Stimulated activated CD8-positive, alpha-beta memory T cell treated with anti-CD3 and anti-CD28 coated beads, Interleukin-15, amount 100 ng/mL, for 48 hours (primary cell): ENCODE data around the gene IFNGR1.
"Not testable (repeated sequence)": the region's sequence is repeated elsewhere in the genome, so short reads cannot be mapped to it uniquely, and the experiment has no call there.

ENCODE experiments used
- DNase-seq, 2 donors: peaks; one replicate each; pipeline ENCODE4 v3.0.0-alpha.2; 2020; ENCODE audit warnings: low read depth in 2 of 2

IFNGR1 gene

DNA sequence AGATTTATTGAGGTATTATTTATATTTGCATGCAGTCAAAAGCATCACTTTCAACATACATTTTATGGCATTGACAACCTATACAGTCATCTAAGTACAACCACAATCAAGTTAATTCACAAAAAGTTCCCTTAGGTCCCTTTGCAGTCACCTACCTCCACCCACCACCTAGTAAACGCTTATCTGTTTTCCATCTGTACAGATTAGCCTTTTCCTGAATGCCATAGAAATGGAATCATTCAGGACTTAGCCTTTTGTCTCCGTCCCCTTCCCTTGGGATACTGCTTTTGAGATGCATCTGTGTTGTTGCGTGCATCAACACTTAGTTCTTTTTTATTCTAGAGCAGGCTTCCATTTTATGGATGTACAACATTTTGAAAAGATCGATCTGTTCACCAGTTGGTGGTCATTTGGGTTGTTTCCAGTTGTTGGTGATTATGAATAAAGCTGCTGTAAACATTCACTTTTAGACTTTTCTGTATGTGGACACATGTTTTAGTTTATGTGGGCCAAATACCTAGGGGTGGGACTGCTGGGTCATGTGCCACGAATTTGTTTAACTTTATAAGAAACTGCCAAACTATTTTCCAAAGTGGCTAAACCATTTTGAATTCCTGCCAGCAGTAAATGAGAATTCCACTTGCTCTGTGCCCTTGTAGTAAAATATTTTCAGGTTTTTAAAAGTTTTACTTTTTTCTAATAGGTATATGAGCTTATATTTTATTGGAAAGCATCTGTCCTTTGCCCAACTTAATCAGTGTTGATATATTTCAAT, 17.6 kb upstream of the IFNGR1 start:
- no peak for DNase-seq

DNA sequence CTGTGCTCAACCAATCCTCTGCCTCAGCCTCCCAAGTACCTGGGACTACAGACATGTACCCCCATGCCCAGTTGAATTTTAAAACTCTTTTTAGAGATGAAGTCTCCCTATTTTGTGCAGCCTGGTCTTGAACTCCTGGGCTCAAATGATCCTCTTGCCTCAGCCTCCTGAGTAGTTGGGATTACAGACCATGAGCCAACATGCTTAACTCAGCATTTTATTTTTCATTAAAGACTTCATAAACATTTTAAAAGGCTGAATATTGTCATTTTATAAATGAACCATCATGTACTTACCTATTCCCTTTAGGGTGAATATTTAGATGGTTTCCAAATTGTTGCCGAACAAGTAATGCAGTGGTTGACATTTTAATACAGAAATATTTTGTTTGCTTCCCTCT, 16.5 kb upstream of the IFNGR1 start:
- no peak for DNase-seq

DNA sequence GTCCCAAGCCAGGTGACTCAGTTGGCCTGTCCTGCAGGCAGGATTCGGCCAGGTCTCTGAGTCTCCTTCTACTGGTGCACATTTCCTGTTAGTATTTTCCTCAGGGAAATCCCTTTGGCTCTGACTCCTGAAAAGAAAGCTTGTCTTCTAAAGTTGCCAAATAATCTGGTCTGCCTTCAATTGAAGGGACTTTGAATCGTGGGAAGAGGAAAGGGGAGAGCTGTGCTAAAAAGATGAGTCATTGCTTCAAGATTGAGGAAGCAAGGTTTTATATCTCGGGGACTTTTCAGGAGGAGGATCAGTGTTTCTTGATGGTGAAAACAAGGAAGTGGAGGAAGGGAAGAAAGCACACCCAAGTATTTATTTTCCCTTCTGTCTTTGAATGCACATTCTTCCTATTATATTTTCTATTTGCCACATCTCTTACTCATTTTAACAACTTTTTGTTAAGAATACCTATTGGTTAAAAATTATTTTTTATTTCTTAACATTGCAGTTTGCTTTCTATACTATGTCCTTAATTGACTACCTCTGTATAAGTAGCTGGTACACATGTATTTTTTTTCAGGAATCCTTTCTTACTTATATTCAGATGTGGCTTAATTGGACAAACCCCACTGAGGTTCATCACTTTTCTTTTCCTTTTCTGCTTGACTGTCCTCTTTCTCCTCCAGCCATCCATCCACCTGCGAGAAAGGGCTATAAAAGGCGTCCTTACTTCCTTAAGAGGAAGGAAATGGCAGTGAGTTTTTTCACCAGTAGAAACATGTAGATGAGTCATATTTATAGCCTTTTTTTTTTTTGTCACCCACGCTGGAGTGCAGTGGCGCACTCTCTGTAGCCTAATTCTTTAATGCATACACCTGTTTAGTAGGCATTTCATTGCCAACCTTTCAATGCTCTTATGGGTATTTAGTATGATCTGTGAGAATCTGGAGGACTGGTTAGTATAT, 15.0 kb upstream of the IFNGR1 start:
- no peak for DNase-seq

DNA sequence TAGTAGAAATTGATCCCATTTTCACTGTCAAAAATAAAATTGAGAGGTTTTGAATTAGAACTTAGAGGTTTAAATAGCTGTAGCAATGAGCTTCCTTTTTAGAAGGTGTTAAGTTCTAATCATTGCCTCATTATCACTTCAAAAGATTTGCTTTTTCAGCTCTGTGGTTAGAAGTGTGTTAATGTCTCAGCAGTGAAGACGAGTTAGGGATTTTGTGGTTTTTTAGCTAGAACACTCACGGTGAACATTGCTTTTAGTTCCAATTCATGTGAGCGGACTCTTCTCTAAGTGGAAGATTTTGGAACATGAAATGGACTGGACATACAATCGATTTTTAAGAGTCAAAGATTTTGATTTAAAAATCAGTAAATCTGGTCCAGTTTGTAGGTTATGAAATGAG, 12.7 kb upstream of the IFNGR1 start:
- DNase-seq = no peak

DNA sequence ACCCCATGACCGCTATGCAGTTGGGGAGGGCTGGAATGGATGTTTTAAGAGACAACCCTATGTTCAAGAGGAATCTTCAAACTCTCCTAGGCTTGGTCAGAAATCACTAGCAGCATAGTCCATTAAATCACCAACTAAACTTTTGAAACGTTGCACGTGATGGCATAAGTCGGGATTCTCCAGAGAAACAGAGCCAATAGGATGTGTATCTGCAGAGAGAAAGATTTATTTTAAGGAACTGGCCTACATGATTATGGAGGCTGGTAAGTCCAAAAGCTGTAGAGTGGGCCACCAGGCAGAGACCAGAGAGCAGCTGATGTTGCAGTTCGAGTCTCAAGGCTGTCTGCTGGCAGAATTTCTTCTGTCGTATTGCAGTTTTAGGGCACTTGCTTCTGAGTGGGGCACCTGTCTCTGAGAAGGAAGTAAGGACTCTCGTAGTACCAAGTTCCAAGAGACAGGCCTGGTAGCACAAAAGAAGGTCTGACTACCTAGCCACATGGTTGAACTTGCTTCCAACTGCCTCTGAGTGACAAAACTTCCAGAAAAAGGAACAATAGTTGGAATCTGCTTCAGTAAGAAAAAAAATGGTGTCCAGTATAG, 11.9 kb upstream of the IFNGR1 start:
- DNase-seq = no peak

DNA sequence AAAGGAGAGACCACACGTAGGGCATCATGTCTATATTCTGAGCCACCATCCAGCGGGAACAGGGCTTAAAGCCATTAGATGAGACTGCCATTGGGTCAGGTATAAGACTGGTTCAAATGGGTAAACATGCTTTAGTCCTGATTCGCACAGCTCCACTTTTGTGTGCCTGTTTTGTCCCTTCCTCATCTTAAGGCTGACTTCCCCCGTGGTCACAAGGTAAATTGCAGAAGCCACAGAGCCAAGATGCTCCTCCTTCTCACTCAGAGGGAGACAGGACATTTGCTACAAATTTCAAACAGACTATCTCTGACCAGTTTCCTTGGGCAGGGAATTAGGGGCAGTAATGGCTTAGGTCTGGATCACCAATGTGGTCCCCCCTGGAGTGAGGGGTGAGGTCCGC, 11.4 kb upstream of the IFNGR1 start:
- DNase-seq = no peak

DNA sequence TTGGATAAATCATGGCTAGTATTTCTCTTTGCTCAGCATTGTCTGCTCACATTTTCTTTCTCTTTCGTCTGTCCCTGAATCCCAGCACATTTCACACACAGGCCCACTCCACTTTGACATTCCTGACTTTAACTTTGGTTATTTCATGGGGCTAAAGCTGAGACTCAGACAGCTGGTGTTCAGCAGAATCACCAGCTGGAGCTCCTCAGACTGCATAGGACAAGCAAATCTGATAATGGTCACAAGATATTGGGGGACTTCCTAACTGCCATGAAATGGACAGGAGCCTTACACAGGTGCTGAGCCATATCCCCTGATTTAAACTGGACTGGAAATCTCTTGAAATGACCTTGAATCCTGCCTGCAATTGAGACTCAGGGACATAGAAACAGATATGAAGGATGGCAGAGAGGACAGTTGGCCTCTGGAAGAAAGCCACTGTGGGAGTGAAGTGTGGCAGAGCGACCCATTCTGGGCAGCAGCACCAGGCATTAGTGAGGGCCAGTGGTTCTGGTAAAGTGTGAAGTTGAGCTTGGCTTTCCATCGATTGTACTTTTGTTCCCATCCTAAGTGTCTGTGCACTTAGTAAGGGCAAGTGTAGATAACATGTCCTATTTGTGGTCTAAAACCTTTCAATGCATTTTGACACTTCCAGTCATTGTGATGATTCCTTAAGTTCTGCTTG, 10.0 kb upstream of the IFNGR1 start:
- DNase-seq = no peak

DNA sequence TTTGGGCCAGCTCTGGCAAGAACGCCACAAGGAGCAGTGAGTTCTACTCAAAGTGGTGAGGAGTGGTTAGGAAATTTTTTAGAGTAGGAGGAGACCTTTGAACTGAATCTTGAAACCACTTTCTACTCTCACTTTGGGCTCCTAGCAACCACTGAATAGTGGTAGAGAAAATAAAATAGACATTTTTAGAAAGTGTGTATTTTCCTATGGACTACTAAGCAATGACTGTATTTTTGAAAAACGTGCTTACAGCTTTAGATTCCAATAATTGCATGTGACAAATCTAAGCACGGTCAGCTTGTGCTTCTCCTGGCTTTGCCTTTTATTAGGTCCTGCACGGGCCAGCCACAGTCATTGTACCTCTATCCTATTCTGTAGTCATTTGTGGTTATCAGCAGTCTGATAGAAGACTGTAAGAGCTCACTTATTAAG, 8.7 kb upstream of the IFNGR1 start:
- no peak for DNase-seq

DNA sequence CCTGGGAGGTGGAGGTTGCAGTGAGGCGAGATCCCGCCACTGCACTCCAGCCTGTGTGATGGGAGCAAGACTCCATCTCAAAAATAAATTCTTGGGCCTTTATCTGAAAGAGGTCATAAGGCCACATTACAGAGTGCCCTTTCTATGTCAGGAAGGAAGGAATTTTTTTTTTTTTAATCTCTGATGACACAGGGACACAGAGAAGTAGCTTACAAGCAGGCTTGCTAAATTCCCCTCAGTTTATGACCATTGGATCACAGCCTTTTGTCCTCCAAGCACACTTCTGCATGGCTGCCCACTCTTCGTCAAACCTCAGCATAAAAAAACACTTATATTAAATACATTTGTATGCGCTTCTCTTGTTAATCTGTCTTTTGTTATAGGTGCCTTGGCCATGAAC, 7.5 kb upstream of the IFNGR1 start:
- no peak for DNase-seq

DNA sequence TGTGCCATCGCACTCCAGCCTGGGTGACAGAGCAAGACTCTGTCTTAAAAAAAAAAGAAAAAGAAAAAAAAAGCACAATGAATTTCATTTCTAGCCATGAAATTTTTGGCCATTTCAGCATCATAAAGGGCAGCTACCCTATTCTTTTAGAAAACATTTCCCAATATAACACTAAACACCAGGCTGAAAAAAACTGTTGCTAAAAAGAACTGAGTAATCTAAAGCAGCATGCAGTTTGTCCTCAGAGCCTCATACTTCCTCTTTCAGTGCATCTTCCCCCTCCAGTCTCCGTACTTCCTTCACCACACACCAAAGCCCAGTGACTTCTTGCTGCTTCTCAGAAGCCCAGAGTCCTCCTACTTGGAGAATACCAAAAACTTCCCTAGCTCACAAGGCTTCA, 5.6 kb upstream of the IFNGR1 start:
- no peak for DNase-seq

DNA sequence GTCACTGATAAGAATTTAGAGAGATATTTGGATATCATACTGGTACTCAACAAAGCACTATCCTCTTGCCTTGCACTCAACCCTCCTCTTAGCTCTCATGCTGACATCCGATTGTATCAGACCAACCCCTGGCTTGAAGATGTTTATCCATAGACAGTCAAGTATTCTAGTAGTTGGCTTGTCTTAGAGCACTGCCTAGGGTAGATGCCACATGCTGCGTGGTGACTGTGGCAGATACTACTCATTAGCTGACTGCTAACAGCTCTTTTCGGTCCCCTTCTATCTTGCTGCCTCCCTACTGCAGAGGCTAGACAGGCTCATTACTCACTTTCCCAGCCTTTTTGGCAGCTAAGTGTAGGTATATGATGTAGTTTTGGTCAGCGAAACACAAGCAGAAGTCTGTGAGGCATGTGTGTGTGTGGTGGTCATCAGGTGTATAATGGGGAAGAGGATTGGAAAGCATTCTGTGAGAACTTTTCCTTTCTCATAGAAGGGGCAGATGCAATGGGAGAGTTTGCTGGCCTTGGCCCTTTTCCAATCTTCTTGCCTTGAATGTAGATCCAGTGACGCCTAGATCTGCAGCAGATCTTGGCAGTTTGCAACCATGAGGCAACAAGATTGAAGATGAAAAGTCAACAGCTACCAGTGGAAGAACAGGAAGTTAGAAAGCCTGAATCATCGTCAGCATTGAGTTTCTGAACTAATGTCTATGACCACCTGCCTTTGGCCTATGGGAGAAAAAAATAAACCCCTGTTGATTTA, 4.4 kb upstream of the IFNGR1 start:
- DNase-seq = no peak

DNA sequence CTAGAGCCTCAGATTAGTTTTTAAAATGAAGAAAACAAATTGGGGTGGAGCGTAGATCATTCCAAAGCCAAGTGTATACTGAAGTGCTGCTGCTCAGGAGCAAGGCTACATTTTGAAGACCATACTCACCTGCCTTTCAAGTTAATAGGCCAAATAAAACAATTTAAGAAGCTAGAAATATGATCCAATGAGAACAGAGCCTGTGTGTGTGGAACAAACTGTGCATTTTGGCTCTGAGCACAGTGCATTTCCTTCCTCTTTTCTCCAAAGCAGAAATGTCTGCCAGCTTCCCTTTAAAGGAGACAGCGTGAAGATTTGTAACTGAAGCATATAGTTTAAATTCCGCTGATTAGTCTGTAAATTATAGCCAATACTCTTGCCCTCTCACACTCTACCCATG, 3.2 kb upstream of the IFNGR1 start:
- no peak for DNase-seq

DNA sequence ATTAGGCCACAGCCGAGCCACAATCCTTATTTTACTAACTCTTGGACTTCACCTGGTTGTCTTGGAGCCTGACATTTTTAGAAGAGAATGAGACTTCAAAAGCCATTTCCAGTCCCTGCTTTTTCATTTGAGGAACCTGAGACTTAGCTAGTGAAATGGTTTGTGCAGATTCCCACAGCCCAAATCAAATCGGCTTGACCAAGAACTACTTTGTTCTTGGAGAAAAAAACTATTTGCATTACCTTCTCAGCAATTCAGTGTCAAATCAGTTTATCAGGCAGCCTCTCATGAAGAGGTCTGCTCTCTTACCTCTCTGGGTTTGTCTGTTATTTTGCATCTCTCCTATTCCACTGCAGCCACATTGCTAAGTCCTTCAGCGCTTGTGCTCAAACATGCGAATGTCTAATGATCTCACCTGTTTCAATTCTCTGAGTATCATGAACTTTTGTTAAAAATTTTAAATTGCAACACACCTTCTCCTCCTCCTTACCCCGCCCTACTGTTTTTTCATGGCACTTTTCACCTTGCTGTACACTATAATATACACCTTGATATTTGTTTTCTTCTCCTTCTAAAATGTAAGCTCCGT, 573 bp upstream of the IFNGR1 start:
- DNase-seq = no peak

DNA sequence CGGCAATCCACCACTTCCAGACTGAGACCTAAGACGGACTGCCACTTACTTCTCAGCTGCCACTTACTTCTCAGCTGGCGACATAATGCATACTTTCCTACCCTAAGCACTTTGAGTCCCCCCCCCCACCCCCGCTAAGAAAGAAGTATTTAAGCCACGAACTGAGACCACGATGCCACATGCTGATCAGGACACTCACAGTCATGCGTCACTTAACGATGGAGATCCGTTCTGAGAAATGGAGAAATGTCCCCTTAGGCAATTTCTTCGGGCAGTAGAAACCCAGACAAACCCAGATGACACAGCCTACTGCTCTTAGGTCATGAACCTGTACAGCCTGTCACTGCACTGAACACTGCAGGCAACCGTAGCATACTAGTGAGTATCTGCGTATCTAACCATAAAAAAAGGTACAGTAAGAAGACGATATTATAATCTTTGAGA, 690 bp downstream of the IFNGR1 start:
- DNase-seq = peak in 1 of 2 donors; percentile 25

DNA sequence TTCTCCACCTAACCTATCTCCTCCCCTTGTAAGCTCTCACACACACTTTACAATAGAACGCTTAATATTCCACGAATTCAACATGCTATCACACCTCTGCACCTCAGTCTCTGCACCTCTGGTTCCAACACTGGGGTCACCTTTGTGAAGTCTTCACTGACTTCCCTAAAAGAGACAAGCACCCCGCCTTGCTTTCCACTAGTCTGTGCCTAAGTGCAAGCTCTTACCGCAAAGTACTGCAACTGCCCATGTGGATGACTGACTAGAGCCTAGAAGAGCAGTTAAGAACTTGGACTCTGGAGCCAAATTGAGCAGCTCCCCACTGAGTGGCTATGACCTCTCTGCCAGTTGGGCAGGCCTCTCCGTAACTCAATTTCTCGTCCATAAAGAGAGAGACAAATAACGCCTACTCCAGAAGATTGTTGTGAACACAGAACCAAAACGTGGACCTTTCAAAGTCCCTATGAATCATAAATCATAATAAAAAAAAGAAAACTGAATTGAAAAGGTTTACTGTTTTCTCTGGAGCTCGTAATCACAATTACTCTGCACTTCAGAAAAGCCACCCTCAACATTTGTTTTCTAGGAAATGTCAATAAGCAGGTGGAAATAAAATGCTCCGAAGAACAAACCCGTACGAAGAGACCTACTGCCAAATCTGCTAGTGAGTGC, 1.2 kb downstream of the IFNGR1 start:
- DNase-seq = no peak

DNA sequence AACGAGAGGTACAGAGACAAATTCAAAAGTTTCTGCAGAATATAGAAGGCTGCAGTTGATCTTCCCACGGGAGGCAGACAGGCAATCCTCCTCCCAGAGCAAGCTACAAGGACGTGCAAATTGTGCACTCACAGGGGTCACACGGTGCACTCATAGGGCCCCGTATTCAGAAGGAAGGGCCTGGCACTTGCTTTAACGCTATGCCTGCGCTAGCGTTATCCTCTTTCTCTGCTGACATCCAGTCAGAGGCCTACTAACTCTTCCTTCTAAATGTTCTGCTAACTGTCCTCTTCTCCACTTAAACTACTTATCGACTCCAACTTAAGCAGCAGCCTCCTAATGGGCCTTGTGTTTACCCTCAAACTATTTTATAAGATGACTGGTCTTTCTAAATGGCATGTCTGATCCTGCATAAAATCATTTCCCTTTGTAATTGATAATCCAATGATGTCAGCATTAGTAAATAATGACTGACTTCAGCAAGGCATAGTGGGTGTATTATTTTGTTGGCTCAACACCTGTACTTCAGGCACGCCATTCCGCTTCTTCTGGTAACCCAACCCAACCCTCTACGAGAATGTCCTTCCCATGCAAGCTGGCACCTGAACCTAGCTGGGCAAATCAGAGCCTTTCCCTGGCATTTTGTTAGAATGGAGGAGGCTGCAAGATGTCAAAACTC, 2.2 kb downstream of the IFNGR1 start:
- DNase-seq = no peak

DNA sequence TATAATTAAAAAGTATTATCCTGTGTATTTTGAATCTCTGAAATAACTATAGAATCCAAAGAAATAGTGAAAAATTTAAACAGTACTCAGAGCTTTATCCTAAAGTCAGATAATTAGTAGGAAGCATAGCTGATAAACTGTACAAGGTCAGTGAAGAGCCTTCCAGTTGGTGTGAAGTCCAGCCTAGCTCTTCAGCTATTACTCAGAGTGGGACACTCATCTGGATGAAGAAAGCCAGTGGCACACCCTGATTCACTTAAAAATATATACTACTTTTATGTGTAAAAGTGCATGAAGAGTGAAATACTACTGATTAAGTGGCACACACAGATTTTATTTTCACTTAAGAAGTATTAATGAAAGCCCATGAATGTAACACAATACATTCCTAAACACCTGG, 3.1 kb downstream of the IFNGR1 start:
- DNase-seq = no peak

DNA sequence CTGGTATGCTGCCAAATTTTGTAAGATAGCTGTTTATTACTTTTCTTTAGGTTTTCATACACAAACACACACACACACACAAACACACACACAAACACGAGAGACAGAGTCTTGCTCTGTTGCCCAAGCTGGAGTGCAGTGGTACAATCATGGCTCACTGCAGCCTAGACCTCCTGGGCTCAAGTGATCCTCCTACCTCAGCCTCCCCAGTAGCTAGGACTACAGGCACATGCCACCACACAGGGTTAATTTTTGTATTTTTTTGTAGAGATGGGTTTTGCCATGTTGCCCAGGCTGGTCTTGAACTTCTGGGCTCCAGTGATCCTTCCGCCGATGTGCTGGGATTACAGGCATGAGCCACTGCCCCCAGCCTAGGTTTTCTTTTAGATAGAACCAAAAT, 3.6 kb downstream of the IFNGR1 start:
- DNase-seq = not testable (repeated sequence)

DNA sequence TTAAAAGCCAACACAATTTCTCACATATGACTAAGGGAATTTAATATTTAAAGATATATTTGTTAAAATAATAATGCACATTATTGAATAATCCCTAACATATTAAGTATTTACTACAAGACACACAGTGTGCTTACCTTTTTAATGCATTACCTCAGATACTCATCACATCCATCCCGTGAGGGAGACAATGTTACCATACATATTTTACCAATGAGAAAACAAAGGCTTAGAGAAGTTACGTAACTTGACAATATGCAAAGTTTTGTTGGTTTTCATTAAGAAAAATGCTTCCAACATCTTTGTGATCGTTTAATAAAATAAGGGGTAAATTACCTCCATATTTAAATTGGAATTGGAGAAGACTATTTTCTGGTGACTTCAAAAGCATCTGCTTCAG, 4.3 kb downstream of the IFNGR1 start:
- no peak for DNase-seq

DNA sequence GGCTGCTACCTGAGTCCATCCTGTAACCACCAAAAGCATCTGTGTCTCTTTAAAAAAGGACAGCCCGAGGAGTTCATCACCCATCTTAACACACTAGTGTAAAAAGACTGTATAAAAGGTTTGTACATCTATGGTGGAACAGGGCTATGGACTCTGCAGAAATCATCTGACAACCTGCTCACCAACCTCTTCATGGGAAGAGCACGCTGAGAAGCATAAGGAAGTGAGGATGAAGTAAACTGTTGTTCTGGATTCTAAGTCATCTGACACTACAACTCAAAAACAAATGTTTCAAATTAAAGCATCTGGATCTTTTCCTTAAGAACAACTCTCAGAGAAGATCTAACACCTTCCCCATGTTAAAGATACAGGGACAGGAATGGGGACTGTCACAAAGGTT, 5.4 kb downstream of the IFNGR1 start:
- DNase-seq = no peak
